Measurements from ENCODE around the gene TSPAN31. TPM values are rescaled to one million over a fixed set of nuclear protein-coding genes. Genes with fewer than 3 reads are reported as not detected.

Gene TSPAN31, protein sequence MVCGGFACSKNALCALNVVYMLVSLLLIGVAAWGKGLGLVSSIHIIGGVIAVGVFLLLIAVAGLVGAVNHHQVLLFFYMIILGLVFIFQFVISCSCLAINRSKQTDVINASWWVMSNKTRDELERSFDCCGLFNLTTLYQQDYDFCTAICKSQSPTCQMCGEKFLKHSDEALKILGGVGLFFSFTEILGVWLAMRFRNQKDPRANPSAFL
- 57.6 and 61.3 TPM in 2 replicates for total RNA-seq (ENCODE audit: low replicate concordance)

- H3K4me3 ChIP-seq: peak within 1 kb of the TSS; percentile 87
- H3F3A ChIP-seq (ENCODE audit: low read depth): peaks cover 64% of the 10 kb centered on the region
- peak within 1 kb of the TSS; percentile 94 for H3K27ac ChIP-seq
- peak; percentile 98 for DNase-seq (ENCODE audit: low spot score)
- no peaks in the 10 kb centered on the region for H3K36me3 ChIP-seq
- H3K27me3 ChIP-seq: peaks cover 40% of the 10 kb centered on the region
- Mint-ChIP-seq H3K36me3 (peaks cover 25% of the 10 kb centered on the region), H3K4me3 (peak within 1 kb of the TSS; percentile 95), H3K9me3 (no peaks in the 10 kb centered on the region), H3K4me1 (peaks cover 30% of the 10 kb centered on the region), H3K27ac (peak within 1 kb of the TSS; percentile 99), H3K27me3 (ENCODE audit: insufficient read depth, low read depth) (peaks cover 9% of the 10 kb centered on the region)
- H3K9me3 ChIP-seq (ENCODE audit: low read depth): no peaks in the 10 kb centered on the region
- H3K9ac ChIP-seq: peak within 1 kb of the TSS; percentile 63
- H3K4me1 ChIP-seq: peaks cover 13% of the 10 kb centered on the region
- peak within 1 kb of the TSS; percentile 98 for H3K4me2 ChIP-seq
- no peak for TF ChIP-seq CTCF (IDR thresholded peaks at IDR 0.05)
- no peak for TF ChIP-seq EZH2phosphoT487 (IDR thresholded peaks at IDR 0.05)
- no peak for TF ChIP-seq EZH2 (IDR thresholded peaks at IDR 0.05)
- H3K79me2 ChIP-seq (ENCODE audit: low read depth): peaks cover 27% of the 10 kb centered on the region
- H4K20me1 ChIP-seq (ENCODE audit: low read depth): no peaks in the 10 kb centered on the region
- H2AFZ ChIP-seq (replicated peaks): peak within 1 kb of the TSS; percentile 85
Observed at GRCh38 chr12:57744777-57745484, at the start of gene TSPAN31. Gene TSPAN31 (plus strand): TSS chr12:57745039. CDS start chr12:57745155, 116 bp downstream.

GRCh38 chr12:57695770-57696432 is 48.9 kb upstream of the TSPAN31 start:
- Histone ChIP-seq H3K27ac (no peak overlapping the region), H3K9me3 (ENCODE audit: low read depth) (no peaks in the 10 kb centered on the region), H3F3A (ENCODE audit: low read depth) (peaks cover 7% of the 10 kb centered on the region), H4K20me1 (ENCODE audit: low read depth) (no peaks in the 10 kb centered on the region), H3K36me3 (no peaks in the 10 kb centered on the region), H3K79me2 (ENCODE audit: low read depth) (peaks cover 8% of the 10 kb centered on the region), H3K4me2 (no peak overlapping the region), H3K27me3 (peaks cover 12% of the 10 kb centered on the region), H3K9ac (no peak overlapping the region), H3K4me3 (no peak overlapping the region), H2AFZ (replicated peaks) (no peak overlapping the region), H3K4me1 (peaks cover 6% of the 10 kb centered on the region)
- Mint-ChIP-seq H3K9me3 (peaks cover 10% of the 10 kb centered on the region), H3K4me3 (peak overlapping the region; percentile 57), H3K4me1 (no peaks in the 10 kb centered on the region), H3K36me3 (peaks cover 5% of the 10 kb centered on the region), H3K27ac (no peak overlapping the region), H3K27me3 (ENCODE audit: insufficient read depth, low read depth) (peaks cover 2% of the 10 kb centered on the region)
- DNase-seq (ENCODE audit: low spot score): no peak
- no peak for TF ChIP-seq EZH2phosphoT487 (IDR thresholded peaks at IDR 0.05)
- TF ChIP-seq EZH2 (IDR thresholded peaks at IDR 0.05): no peak
- TF ChIP-seq CTCF (IDR thresholded peaks at IDR 0.05): no peak

- no peak for DNase-seq (ENCODE audit: low spot score)
- Histone ChIP-seq H3K79me2 (ENCODE audit: low read depth) (peaks cover 8% of the 10 kb centered on the region), H3K36me3 (no peaks in the 10 kb centered on the region), H4K20me1 (ENCODE audit: low read depth) (no peaks in the 10 kb centered on the region), H3K4me3 (no peak overlapping the region), H3K4me1 (peaks cover 6% of the 10 kb centered on the region), H3K27ac (no peak overlapping the region), H3K4me2 (no peak overlapping the region), H3F3A (ENCODE audit: low read depth) (peaks cover 7% of the 10 kb centered on the region), H3K27me3 (peaks cover 6% of the 10 kb centered on the region), H3K9ac (no peak overlapping the region), H3K9me3 (ENCODE audit: low read depth) (no peaks in the 10 kb centered on the region), H2AFZ (replicated peaks) (no peak overlapping the region)
- Mint-ChIP-seq H3K27ac (no peak overlapping the region), H3K36me3 (peaks cover 6% of the 10 kb centered on the region), H3K4me3 (no peak overlapping the region), H3K27me3 (ENCODE audit: insufficient read depth, low read depth) (no peaks in the 10 kb centered on the region), H3K9me3 (peaks cover 5% of the 10 kb centered on the region), H3K4me1 (no peaks in the 10 kb centered on the region)
- TF ChIP-seq EZH2 (IDR thresholded peaks at IDR 0.05): no peak
- no peak for TF ChIP-seq CTCF (IDR thresholded peaks at IDR 0.05)
- TF ChIP-seq EZH2phosphoT487 (IDR thresholded peaks at IDR 0.05): no peak
Observed at GRCh38 chr12:57697076-57697475, 47.8 kb upstream of the TSPAN31 start.

All from neural progenitor cell (in vitro differentiated cells).